OCI-LY1 (cell line): Measurements from ENCODE around the gene BAG2.

ENCODE experiments used
- H2AFZ ChIP-seq: fragments of 200-600 bp; sonication (generic), shearing (Covaris generic); 2 replicates; pipeline ENCODE4 v1.6.0; 2014; ENCODE audit warnings: antibody characterized with exemption, mild to moderate bottlenecking, low read length
- H3F3A ChIP-seq: fragments of 200-600 bp; sonication (generic), shearing (Covaris generic); 2 replicates; pipeline ENCODE4 v1.6.0; 2014; ENCODE audit warnings: mild to moderate bottlenecking, antibody characterized with exemption, low read length, moderate library complexity; ENCODE audit not compliant: insufficient read depth
- H3K27ac ChIP-seq: fragments of 200-600 bp; sonication (generic); 2 replicates; pipeline ENCODE4 v1.5.1; 2014; ENCODE audit warnings: low read length, mixed run types, mild to moderate bottlenecking, low read depth; ENCODE audit not compliant: poor library complexity, severe bottlenecking
- H3K27me3 ChIP-seq: fragments of 200-600 bp; sonication (generic); 2 replicates; pipeline ENCODE4 v1.6.0; 2014; ENCODE audit warnings: antibody characterized with exemption, mild to moderate bottlenecking, low read length, moderate library complexity; ENCODE audit not compliant: insufficient read depth
- H3K36me3 ChIP-seq: fragments of 200-600 bp; sonication (generic); 2 replicates; pipeline ENCODE4 v1.6.1; 2014; ENCODE audit warnings: mild to moderate bottlenecking, antibody characterized with exemption, low read length, moderate library complexity, mixed read lengths; ENCODE audit not compliant: insufficient read depth
- H3K4me1 ChIP-seq: fragments of 200-600 bp; sonication (generic); 2 replicates; pipeline ENCODE4 v1.5.1; 2014; ENCODE audit warnings: mild to moderate bottlenecking, low read length, moderate library complexity; ENCODE audit not compliant: insufficient read depth, severe bottlenecking
- H3K4me2 ChIP-seq: fragments of 200-600 bp; sonication (generic), shearing (Covaris generic); 2 replicates; pipeline ENCODE4 v1.6.1; 2014; ENCODE audit warnings: low read length
- H3K4me3 ChIP-seq: fragments of 200-600 bp; sonication (generic); 2 replicates; pipeline ENCODE4 v1.5.1; 2014; ENCODE audit warnings: low read length, low read depth, mild to moderate bottlenecking, mixed read lengths; ENCODE audit not compliant: poor library complexity, severe bottlenecking
- H3K79me2 ChIP-seq: fragments of 200-600 bp; shearing (Covaris generic); 2 replicates; pipeline ENCODE4 v1.6.1; 2016; ENCODE audit warnings: mixed run types, low read length, mixed read lengths; ENCODE audit not compliant: insufficient read depth
- H3K9ac ChIP-seq: fragments of 200-600 bp; sonication (generic), shearing (Covaris generic); 2 replicates; pipeline ENCODE4 v1.6.1; 2014; ENCODE audit warnings: mild to moderate bottlenecking, low read length, mixed read lengths
- H3K9me2 ChIP-seq: fragments of 200-600 bp; sonication (generic), shearing (Covaris generic); 2 replicates; pipeline ENCODE4 v1.6.1; 2014; ENCODE audit warnings: low read depth, mild to moderate bottlenecking, low read length, mixed read lengths
- H3K9me3 ChIP-seq: fragments of 200-600 bp; shearing (Covaris generic); 2 replicates; pipeline ENCODE4 v1.6.1; 2014; ENCODE audit warnings: low read length, mixed read lengths
- H4K20me1 ChIP-seq: fragments of 200-600 bp; sonication (generic), shearing (Covaris generic); 2 replicates; pipeline ENCODE4 v1.6.0; 2016; ENCODE audit warnings: mild to moderate bottlenecking, low read length; ENCODE audit not compliant: insufficient read depth
- CTCF ChIP-seq: fragments of 200-600 bp; sonication (generic), shearing (Covaris generic); IDR thresholded peaks from 2 replicates; pipeline ENCODE4 v1.5.1; 2017; ENCODE audit warnings: mild to moderate bottlenecking, antibody characterized with exemption, low read length, moderate library complexity, mixed read lengths
- EZH2 ChIP-seq: fragments of 200-600 bp; sonication (generic), shearing (Covaris generic); IDR thresholded peaks from 2 replicates; pipeline ENCODE4 v1.8.0; 2017; ENCODE audit warnings: borderline replicate concordance, mixed run types, mild to moderate bottlenecking, antibody characterized with exemption, low read length, moderate library complexity, mixed read lengths

Gene BAG2

GRCh38 chr6:57172136-57173055 is at the start of gene BAG2:
Gene BAG2, plus strand, starts transcription at chr6:57172326. Its CDS starts 372 bp downstream, at chr6:57172698.
- Histone ChIP-seq H3K4me1 (peaks cover 35% of the 10 kb centered on the region), H3K9ac (peak within 1 kb of the TSS; percentile 92), H3K4me2 (peak within 1 kb of the TSS; percentile 99), H3K36me3 (peaks cover 3% of the 10 kb centered on the region; the same call in 1 of the 2 replicates), H3K27me3 (no peaks in the 10 kb centered on the region), H4K20me1 (no peaks in the 10 kb centered on the region), H3K4me3 (peak within 1 kb of the TSS; percentile 88), H2AFZ (no peak within 1 kb of the TSS), H3F3A (peaks cover 5% of the 10 kb centered on the region; the same call in 1 of the 2 replicates), H3K27ac (peak within 1 kb of the TSS; percentile 69), H3K79me2 (peaks cover 48% of the 10 kb centered on the region), H3K9me2 (no peaks in the 10 kb centered on the region), H3K9me3 (no peaks in the 10 kb centered on the region)
- TF ChIP-seq CTCF, result 0 out of 2 replicates have a peak, but pooled peaks have one; percentile 4
- TF ChIP-seq EZH2, result no peak

GRCh38 chr6:57123111-57123510 is 49.0 kb upstream of the BAG2 start:
- TF ChIP-seq CTCF, result no peak
- no peak for TF ChIP-seq EZH2
- Histone ChIP-seq H3K4me2 (no peak overlapping the region), H3K36me3 (peaks cover 36% of the 10 kb centered on the region), H3K4me1 (no peaks in the 10 kb centered on the region), H3K27me3 (no peaks in the 10 kb centered on the region), H3K4me3 (no peak overlapping the region), H3K9me2 (no peaks in the 10 kb centered on the region), H3K27ac (no peak overlapping the region), H3F3A (no peaks in the 10 kb centered on the region), H3K9ac (no peak overlapping the region), H4K20me1 (no peaks in the 10 kb centered on the region), H2AFZ (no peak overlapping the region), H3K9me3 (peaks cover 13% of the 10 kb centered on the region; the same call in 1 of the 2 replicates), H3K79me2 (no peaks in the 10 kb centered on the region)

GRCh38 chr6:57127763-57128162 is 44.4 kb upstream of the BAG2 start:
- no peaks in the 10 kb centered on the region for H3K4me1 ChIP-seq
- no peak overlapping the region for H3K9ac ChIP-seq
- H3K27ac ChIP-seq, result no peak overlapping the region
- no peak overlapping the region for H3K4me2 ChIP-seq
- H3K9me2 ChIP-seq, result no peaks in the 10 kb centered on the region
- no peaks in the 10 kb centered on the region for H4K20me1 ChIP-seq
- TF ChIP-seq CTCF (no peak), EZH2 (no peak)
- no peaks in the 10 kb centered on the region for H3K27me3 ChIP-seq
- no peak overlapping the region for H2AFZ ChIP-seq
- no peaks in the 10 kb centered on the region for H3F3A ChIP-seq
- H3K79me2 ChIP-seq, result no peaks in the 10 kb centered on the region
- peaks cover 29% of the 10 kb centered on the region; the same call in 1 of the 2 replicates for H3K36me3 ChIP-seq
- no peaks in the 10 kb centered on the region for H3K9me3 ChIP-seq
- H3K4me3 ChIP-seq, result no peak overlapping the region
